Measurements from ENCODE around the gene ITK. TPM values are rescaled to one million over a fixed set of nuclear protein-coding genes. Genes with fewer than 3 reads are reported as not detected.

ITK gene
- total and polyA plus RNA-seq, 2 of the 8 experiments (the other 6 are each of a cell fraction or from before 2014, with no cell fraction given): 0.05 TPM; not detected in 1

- Histone ChIP-seq H2BK12ac (ENCODE audit: low read depth, low read length) (no peak overlapping the region), H3K36me3 (ENCODE audit: control insufficient read depth in 2 of 4, insufficient read depth in 4 of 4, low read length in 3 of 4) (peaks cover 3 to 14% (median 8%) of the 10 kb centered on the region in 4 experiments; a peak in 6 of 8 replicates), H3K56ac (replicated peaks; ENCODE audit: insufficient read length, low read depth, low read length) (no peak overlapping the region), H2BK20ac (ENCODE audit: low read length) (no peak overlapping the region), H3K4me1 (replicated peaks in 1 of 4; ENCODE audit: control insufficient read depth in 3 of 4, insufficient read depth in 4 of 4, low read length in 3 of 4) (no peaks in the 10 kb centered on the region; a peak in 3 of 7 replicates), H3K23me2 (ENCODE audit: low read depth, low read length) (no peaks in the 10 kb centered on the region), H3K79me1 (ENCODE audit: low read depth, low read length) (no peaks in the 10 kb centered on the region; the same call in 1 of the 2 replicates), H3K18ac (ENCODE audit: extremely low read depth, low read length) (no peak overlapping the region), H2AK5ac (ENCODE audit: low read depth, low read length) (no peak overlapping the region), H3K27ac (ENCODE audit: low read depth, low read length) (no peak overlapping the region), H3K4me3 (ENCODE audit: extremely low read depth in 1 of 4, insufficient read depth in 2 of 4, low read depth in 3 of 4, low read length in 4 of 4) (no peak overlapping the region), H4K20me1 (replicated peaks in 1 of 2; ENCODE audit: control insufficient read depth in 1 of 2, insufficient read depth in 2 of 2, low read length in 2 of 2) (peaks cover 5 to 7% of the 10 kb centered on the region in 2 experiments), H2AFZ (ENCODE audit: low read length) (no peak overlapping the region), H4K8ac (ENCODE audit: extremely low read depth, insufficient read depth, low read length) (no peak overlapping the region), H2BK120ac (replicated peaks; ENCODE audit: low read depth, low read length) (no peak overlapping the region), H3K23ac (ENCODE audit: insufficient read length) (no peak overlapping the region), H2BK5ac (ENCODE audit: low read depth, low read length) (no peak overlapping the region), H3K4ac (replicated peaks; ENCODE audit: insufficient read length, low read depth, low read length) (no peak overlapping the region), H4K5ac (ENCODE audit: insufficient read length, low read depth, low read length) (no peak overlapping the region), H3K9ac (replicated peaks in 1 of 4; ENCODE audit: extremely low read depth in 1 of 4, low read depth in 3 of 4, low read length in 3 of 4) (no peak overlapping the region), H3K27me3 (replicated peaks in 1 of 4; ENCODE audit: control insufficient read depth in 3 of 4, extremely low read depth in 1 of 4, insufficient read depth in 3 of 4, low read length in 3 of 4) (no peaks in the 10 kb centered on the region), H2BK15ac (ENCODE audit: low read length) (no peak overlapping the region), H4K91ac (replicated peaks; ENCODE audit: insufficient read length, low read length) (no peak overlapping the region), H3K79me2 (ENCODE audit: control insufficient read depth in 1 of 2, insufficient read depth in 2 of 2, low read length in 2 of 2) (peaks cover 3 to 34% of the 10 kb centered on the region in 2 experiments; a peak in 3 of 4 replicates), H3K14ac (ENCODE audit: insufficient read length) (no peak overlapping the region), H3K4me2 (ENCODE audit: insufficient read depth in 1 of 2, low read depth in 2 of 2, low read length in 2 of 2) (no peak overlapping the region), H3K9me3 (ENCODE audit: insufficient read depth in 2 of 2, low read depth in 1 of 2, low read length in 1 of 2) (no peaks in the 10 kb centered on the region)
- FAIRE-seq (no peak), DNase-seq (ENCODE audit: low read depth in 1 of 2, low spot score in 2 of 2) (no peak)
- POLR2A ChIA-PET (ENCODE audit: partially characterized antibody): interaction anchor here (0.6 to 1.0 kb wide), 2 partner anchors 18 to 28 kb away, joined by 3 read pairs; partner anchors contain the start of gene CYFIP2
- CTCF ChIA-PET (ENCODE audit: partially characterized antibody): interaction anchor here (0.5 to 5.0 kb wide), 4 partner anchors 10 to 39 kb away, joined by 3 to 25 read pairs (median 4); no protein-coding TSS in a partner anchor
- WGBS, 2 experiments (ENCODE audit: extremely low coverage in 1 of 2, insufficient coverage in 1 of 2, insufficient read length in 1 of 2, insufficient replicate concordance in 2 of 2, low coverage in 1 of 2, low lambda C conversion rate in 2 of 2, missing lambda C conversion rate in 1 of 2): 86% methylated on average over 6 of the region's 6 CpGs; no CpG with 5 or more reads in 1 of the 2 experiments
- TF ChIP-seq SIX5 (IDR thresholded peaks at IDR 0.05; ENCODE audit: low read depth, low read length) (no peak), CHD1 (IDR thresholded peaks at IDR 0.05; ENCODE audit: low read depth, low read length) (no peak), KDM5A (IDR thresholded peaks at IDR 0.05; ENCODE audit: low read length) (no peak), RAD21 (IDR thresholded peaks at IDR 0.05 in 1 of 2, conservative IDR thresholded peaks at IDR 0.05 in 1 of 2; ENCODE audit: low read depth in 2 of 2, low read length in 2 of 2) (no peak), KDM1A (IDR thresholded peaks at IDR 0.05; ENCODE audit: borderline replicate concordance, low read length) (no peak), RBBP5 (IDR thresholded peaks at IDR 0.05; ENCODE audit: borderline replicate concordance, low read depth, low read length) (no peak), SAP30 (IDR thresholded peaks at IDR 0.05; ENCODE audit: insufficient read depth, insufficient replicate concordance, low read length) (no peak), SP1 (IDR thresholded peaks at IDR 0.05; ENCODE audit: low read depth, low read length) (no peak), TBP (IDR thresholded peaks at IDR 0.05; ENCODE audit: low read depth, low read length) (no peak), TCF12 (IDR thresholded peaks at IDR 0.05; ENCODE audit: low read depth, low read length) (no peak), JUN (IDR thresholded peaks at IDR 0.05; ENCODE audit: low read depth, low read length) (no peak)
- TF ChIP-seq, protein P1, sequence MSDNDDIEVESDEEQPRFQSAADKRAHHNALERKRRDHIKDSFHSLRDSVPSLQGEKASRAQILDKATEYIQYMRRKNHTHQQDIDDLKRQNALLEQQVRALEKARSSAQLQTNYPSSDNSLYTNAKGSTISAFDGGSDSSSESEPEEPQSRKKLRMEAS (IDR thresholded peaks at IDR 0.05): no peak
Measured at GRCh38 chr5:157284458-157285212, 104.0 kb downstream of the ITK start.

All from H1 (cell line).